ENCODE measurements around the gene RAB6A. TPM values are rescaled to one million over a fixed set of nuclear protein-coding genes. Genes with fewer than 3 reads are reported as not detected.
A peak's percentile ranks its signal among the peaks of the same experiment; 100 is the strongest.

The RAB6A gene
- polyA plus RNA-seq, 4 donors: 97.7 to 139 (median 115) TPM

DNA sequence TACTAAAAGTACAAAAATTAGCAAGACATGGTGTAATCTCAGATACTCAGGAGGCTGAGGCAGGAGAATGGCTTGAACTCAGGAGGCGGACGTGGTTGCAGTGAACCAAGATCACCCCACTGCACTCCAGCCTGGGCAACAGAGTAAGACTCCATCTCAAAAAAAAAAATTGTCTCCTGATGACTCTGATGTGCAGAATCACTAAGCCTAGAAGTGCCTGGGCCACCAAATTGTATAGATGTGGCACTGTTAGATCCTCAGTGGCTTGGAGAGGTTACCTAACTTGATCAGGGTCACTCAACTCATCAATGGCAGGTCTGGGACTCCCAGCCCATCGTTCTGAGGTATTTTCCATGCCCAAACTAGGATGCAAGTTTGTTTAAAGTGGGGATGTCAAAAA is 103.9 kb downstream of the RAB6A start:
- no peak for DNase-seq (ENCODE audit: low read depth in 4 of 4, low spot score in 2 of 4)

DNA sequence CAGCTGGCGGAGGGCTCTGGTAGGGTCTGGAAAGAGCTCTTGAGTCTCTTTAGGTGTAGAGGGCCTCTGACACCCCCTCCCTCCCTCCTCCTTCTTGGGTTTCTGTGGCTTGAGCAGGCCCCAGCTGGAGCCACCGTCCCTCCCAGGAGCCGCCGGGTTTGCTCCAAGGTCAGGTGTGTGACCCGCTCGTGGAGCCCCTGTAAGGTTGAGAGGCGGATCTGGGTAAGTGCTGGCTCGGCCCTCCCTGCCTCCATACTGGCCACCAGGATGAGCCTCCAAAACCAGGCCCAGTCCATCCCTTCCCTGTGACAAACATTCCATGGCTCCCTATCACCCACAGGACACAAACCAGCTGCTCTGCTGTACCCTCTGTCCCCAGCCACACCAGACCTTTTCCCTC is 105.2 kb downstream of the RAB6A start:
- no peak for DNase-seq (ENCODE audit: low read depth in 4 of 4, low spot score in 2 of 4)

DNA sequence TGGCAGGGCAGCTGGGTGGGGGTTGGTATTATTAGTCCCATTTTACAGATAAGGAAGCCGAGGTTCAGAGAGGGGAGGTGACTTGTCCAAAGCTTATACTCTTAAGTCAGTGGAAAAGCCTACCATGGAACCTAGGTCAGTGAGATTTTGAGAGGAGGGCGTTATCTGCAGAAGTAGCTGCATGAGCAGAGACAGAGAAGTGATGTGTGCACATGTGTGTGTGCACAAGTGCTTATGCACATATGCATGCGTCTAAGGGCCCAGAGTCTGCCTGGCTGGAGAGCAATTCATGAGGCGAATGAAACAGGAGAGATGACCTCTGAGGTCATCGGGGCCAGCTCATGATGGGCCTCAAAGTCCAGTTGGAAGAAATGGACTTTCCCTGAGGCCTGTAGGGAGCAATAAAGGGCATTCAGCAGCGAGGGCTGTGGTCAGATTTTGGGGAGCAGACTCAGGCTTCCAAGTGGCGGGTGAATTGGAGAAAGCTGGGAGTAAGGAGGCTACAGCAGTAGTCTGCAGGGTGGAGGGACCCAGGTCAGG is 106.3 kb downstream of the RAB6A start:
- no peak for DNase-seq (ENCODE audit: low read depth in 4 of 4, low spot score in 2 of 4)

DNA sequence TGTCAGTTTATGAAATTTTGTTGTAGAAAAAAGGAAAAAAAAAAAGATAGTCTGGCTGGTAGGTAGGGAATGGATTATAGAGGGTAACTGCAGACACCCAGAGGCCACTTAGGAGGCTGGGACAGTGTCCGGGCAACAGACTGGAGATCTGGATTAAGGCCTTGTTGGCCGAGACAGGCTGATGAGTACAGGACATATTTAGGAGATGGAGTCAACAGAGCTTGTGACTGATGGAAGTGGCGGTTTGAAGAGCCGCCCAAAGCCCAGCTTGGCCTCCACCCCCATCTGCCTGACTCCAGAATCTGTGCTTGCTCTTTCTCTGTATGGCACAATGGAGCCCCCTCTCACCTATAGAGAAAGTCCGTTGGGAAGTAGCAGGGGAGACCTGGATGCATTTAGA is 106.9 kb downstream of the RAB6A start:
- no peak for DNase-seq (ENCODE audit: low read depth in 4 of 4, low spot score in 2 of 4)

DNA sequence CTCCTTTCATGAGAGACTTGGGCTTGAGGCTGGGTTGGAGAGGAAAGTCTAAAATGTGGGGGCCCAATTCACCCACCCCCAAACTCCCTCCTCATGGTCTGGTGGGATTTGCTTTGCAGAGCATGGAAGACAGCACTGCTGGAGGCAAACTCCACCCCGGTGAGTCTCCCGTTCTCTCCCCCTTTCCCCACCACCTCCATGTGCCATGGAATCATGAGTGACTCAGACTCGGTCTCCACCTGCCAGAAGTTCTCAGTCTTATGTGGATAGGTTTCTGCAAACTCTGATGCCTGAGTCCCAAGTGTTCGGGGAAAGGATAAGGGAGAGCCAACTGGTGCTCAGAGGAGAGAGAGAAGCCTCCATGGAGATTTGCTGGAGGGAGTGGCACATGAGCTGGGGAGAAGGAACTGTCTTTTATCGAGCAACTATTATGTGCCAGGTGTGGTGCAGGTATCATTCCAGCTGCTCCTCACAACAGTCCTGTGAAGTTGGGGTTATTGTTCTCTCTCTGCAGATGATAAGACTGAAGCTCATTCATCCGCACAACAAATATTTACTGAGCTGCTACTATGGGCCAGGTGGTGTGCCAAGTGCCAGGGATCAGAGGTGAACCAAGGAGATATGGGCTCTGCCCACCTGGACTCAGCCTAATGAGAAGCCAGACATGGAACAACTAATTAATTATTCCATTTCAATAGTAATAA is 107.9 kb downstream of the RAB6A start:
- no peak for DNase-seq (ENCODE audit: low read depth in 4 of 4, low spot score in 2 of 4)

DNA sequence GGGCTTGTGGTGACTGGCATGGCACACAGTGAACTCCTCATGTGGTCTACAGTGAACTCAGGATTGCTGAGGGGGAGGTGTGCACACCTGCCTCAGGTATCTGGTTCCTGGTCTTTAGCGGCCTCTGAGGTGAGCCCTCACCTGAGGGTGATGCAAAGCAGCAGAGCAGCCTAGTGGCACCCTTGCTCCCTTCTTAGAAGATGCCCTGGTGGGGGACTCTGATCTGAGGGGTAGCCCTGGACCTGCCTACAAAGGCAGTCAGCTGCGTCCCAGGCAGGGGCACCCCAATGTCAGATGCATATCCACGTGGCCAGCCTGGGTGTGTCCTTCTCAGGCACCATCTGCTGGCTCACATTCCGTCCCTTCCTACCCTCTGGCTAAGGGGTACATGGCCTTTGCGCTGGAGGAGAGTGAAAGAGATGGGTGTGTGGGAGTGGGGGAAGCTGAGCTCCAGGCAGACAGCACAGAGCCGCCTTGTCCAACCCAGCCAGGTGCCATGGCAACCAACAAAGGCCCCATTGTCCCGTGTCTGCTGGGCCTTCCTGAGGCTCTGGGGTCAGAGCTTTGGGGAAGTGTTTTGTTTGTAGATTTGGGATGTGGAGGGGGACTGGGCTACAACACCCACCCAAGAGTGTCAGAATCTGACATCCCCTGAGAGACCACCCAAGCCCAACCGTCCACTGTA is 108.7 kb downstream of the RAB6A start:
- DNase-seq (ENCODE audit: low read depth in 4 of 4, low spot score in 2 of 4): no peak

DNA sequence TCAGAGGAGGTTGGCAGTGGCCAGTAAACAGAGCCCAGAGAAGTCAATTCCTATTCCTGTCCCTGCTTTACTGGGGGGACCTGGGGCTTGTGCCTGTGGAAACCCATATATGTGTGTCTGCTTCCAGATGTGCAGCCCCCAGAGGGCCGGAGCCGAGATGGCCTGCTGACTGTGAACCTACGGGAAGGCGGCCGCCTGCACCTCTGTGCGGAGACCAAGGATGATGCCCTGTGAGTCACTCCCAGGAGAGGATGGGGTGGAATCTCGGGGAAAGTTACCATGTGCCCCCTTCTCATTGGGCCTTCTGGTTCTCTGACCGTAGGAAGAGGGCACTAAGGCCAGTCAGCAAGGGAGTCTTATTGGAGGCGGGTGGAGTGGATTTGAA is 109.2 kb downstream of the RAB6A start:
- no peak for DNase-seq (ENCODE audit: low read depth in 4 of 4, low spot score in 2 of 4)

DNA sequence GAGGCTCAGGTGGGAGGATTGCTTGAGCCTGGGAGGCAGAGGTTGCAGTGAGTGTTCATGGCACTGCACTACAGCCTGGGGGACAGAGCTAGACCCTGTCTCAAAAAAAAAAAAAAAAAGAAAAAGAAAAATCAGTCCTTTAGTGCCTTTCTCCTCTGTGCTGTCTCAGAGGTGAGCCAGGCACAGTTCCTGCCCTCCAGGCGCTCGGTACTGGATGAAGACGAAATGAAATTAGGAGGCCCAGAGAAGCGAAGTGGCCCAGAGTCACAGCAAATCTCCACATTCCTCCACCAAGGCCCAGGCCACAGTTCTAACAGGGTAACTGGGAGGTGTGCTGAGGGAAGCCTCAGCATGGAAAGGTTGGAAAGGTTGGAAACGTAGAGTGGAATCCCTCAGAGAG is 109.6 kb downstream of the RAB6A start:
- no peak for DNase-seq (ENCODE audit: low read depth in 4 of 4, low spot score in 2 of 4)

DNA sequence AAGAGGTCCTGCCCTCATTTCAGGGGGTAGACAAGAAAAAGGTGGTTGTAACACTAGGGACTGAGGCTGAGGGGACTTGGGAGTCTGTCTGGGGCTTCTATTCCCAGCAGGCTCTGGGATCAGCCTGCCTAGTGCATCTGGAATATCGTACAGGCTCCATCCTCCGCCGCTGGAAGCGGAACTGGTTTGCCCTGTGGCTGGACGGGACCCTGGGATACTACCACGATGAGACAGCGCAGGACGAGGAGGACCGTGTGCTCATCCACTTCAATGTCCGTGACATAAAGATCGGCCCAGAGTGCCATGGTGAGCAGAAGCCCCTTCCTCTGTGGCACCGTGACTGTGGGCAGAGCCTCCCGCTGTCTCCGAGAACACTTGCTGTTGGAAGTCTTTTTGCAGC is 110.5 kb downstream of the RAB6A start:
- DNase-seq (ENCODE audit: low read depth in 4 of 4, low spot score in 2 of 4): no peak

DNA sequence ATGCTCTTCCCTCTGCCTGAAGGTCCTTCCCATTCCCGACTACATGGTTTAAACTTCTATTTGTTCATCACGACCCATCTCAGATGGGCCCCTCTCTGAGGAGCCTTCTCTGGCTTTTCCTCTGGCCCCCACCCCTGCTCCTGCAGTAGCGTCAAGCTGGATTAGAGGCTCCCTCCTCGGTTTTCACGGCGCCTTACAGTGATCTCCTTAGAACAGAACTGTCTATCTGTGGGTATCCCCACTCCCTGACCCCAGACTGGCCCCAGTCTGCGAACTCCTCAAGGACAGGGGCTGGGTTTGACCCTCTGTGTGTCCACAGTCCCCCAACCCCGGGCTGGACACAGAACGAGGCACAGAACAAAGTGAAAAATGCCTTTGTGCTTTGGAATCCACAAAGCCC is 111.7 kb downstream of the RAB6A start:
- no peak for DNase-seq (ENCODE audit: low read depth in 4 of 4, low spot score in 2 of 4)

DNA sequence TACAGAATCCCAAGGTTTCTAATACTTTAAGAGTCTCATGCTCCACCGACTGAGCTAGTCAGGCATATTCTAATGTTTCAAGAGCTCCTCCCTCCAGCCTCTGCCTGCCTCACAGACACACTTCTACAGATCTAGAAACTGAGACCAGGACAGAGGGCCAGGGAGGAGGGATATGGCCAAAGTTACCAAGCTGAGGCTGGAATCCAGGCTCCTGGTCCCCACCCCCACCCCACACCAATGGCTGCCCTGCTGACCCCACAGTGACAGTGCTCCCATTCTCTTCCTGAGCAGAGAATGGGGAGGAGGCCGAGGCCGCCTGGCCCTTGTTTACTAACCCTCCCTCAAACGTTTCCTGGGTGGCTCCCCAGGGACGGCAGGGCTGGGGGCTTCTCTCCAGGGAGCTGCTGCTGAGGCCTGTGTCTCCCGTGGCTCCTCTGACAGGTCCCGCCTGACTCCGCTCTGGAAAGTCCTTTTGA is 112.3 kb downstream of the RAB6A start:
- no peak for DNase-seq (ENCODE audit: low read depth in 4 of 4, low spot score in 2 of 4)

DNA sequence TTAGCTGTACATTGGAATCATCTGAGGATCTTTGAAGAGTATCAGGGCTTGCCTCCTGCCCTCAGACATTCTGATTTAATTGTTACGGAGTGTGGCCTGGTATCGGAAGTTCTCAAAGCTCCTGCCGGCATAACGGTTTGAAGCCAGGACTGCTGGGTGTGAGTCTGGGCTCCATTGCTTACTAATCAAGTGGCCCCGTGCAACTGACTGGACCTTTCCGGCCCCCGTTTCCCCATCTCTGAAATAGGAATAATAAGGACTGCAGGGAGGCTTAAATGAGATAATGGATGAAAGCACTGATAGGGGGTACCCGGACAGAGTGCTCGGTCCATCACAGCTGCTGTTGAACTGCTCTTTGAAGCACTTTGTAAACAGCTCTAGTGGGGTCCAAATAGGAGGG is 112.8 kb downstream of the RAB6A start:
- no peak for DNase-seq (ENCODE audit: low read depth in 4 of 4, low spot score in 2 of 4)

DNA sequence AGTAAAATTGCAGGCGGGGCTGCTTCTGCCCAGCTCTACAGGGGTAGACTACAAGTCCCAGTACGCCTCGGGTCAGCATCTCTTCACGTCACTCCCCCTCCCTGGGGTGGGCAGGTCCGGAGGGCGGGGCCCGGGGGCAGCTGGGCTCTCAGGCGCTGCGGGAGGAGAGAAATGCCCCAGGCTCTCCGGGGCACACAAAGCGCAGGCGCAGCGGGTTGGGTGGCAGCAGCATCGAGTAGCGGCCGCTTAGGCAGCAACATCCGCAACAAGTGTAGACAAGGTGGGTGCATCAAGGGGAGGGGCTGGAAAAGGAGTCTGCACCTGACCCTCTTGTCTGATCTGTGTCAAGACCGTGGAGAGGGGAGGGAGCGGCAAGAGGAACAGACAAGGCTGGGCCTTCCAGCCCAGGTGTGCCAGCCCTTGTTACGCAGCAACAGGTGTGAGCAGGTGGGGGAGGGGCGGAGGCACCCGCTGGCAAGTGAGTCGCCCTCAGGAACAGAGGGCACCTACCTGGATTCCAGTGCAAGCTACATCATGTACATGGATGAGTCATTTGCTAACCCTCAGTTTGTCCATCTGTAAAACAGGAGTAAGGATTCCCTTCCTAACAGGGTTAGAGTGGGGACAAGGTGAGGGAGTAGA is 113.3 kb downstream of the RAB6A start:
- DNase-seq (ENCODE audit: low read depth in 4 of 4, low spot score in 2 of 4): peak in 3 of 4 donors; percentile 50 to 71 (median 51)

DNA sequence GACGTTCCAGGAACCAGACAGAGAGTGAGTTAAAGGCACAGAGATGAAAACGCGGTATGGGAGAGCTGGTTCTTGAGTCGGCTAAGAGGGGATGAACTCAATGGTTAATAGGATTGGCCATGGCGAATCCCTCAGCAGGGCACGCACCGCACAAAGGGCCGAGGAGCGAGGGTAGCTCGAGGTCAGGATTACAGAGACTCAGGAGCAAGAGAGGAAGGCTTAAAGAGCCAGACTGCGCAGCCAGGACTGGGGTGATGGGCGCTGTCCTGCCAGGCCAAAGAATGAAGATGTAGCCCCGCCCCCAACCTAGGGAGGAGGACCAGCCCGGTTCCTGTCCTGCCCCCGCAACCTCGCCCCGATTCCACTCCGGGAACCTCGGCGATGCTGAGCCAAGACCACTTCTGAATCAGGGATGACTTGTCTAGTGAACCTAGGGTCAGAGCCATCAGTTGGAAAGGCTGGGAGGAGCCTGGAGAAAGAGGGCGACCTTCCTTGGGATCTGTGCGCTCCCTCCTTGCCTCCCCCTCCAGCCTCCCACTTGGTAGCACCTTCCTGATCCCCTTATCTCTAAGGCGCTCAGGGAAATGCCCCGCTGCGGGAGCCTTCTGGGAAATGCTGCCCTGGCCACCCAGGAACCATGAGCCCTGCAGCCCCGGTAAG is 114.8 kb downstream of the RAB6A start, which contains the start of gene PLEKHB1:
PLEKHB1 (plus strand) TSS at position 610 of the 660 bp plus-strand sequence; CDS start at position 638, 28 bp downstream.
- DNase-seq (ENCODE audit: low read depth in 4 of 4, low spot score in 2 of 4): no peak

DNA sequence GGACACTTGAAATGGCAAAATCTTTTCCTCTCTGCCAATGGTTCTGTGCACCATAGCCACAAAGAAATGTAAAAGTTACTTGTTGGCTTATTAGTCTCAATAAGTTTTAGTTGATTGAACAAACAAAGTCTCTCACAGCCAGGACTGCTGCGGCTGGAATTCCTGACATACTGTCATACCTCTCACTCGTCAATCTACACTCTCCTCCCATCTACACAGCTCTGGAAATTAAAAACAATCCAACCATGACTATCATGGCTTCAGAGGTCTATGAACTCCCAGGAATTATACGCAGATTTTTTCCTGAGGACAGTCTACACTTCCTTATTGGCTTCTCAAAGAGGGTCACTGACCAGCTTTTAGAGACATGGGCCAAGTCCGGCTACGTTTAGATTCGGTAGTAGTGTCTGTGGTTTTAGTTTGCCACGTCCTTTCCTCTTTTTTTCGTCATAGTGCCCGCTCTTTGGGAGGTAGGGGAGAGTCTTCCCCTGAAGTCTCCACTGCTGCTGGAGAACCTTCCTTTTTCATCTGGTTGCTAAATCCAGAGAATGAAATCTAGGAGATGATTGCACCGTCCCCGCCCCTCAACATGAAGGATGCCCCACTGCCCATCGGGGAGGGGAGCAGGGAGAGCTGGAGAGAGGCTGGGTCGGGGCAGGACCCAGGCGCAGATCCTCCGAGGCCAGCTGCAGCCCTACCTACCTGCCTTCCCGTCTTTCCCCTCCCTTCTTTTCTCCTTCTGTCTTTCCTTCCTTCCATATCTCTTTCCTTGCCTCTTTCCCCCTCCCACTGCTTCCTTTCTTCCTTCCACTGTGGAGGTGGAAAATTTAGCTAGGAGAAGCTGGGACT is 115.5 kb downstream of the RAB6A start:
- no peak for DNase-seq (ENCODE audit: low read depth in 4 of 4, low spot score in 2 of 4)

DNA sequence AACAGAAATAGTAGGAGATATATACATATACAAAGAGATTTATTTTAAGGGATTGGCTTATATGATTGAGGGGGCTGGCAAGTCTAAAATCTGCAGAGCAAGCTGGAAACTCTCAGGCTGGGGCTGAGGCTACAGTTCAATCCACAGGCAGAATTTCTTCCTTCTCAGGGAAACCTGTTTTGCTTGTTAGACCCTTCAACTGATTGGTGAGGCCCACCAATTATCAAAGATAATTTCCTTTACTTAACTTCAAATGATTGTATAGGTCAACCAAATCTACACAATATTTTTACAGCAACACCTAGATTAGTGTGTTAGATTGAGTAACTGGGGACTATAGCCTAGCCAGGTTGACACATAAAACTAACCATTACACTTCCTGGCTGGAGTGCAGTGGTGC is 119.2 kb downstream of the RAB6A start:
- DNase-seq (ENCODE audit: low read depth in 4 of 4, low spot score in 2 of 4): no peak

DNA sequence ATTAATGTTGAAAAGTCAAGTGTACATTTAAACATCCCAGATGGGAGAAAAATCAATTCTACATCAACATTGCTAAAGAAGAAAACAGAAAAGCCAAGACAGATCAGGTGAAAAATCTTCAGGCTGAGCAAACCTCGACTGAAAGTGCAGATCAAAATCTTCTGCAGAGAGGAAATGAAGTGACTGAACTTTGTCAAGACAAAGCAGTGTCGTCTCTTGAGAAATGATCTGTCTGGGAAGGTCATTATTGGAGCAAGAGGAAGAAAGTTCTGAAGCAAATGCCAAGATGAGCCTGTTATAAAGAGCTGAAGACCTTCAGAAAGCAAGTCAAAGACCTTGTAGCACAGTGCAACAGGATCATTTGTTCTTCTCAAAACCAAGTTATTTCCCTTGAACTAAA is 120.3 kb downstream of the RAB6A start:
- DNase-seq (ENCODE audit: low read depth in 4 of 4, low spot score in 2 of 4): no peak

DNA sequence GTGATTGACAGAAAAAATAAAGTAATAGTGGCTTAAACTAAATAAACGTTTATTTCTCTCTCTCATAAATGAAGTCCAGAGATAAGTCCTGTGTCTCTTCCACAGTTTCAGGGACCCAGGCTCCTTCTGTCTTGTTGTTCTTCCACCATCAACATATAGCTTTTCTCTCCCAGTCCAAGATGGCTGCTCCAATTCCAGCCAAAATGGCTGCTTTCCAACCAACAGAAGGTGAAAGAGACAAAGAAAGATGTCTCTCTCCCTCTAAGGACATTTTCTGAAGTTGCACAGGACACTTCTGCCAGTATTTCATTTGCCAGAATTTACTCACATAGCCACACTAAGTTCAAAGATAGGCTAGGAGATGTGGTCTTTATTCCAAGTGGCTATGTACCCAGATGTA is 123.9 kb downstream of the RAB6A start:
- DNase-seq (ENCODE audit: low read depth in 4 of 4, low spot score in 2 of 4): no peak

DNA sequence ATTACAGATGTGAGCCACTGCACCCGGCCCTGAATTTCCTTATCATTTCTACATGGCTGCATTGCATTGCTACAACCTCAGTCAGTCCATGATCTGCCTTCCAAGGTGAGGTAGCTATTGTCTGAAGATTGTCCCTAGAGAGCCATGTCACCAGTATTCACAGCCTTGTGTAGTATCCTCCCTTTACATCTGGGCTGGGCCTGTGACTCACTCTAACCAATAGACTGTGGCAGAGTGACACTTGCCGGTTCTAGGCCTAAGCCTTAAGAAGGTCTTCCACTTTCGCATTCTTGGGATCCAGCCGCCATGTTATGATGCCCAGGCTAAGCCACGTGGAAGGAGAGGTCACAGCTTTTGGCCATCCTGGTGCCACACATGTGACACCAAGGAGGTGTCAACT is 124.6 kb downstream of the RAB6A start:
- DNase-seq (ENCODE audit: low read depth in 4 of 4, low spot score in 2 of 4): no peak

DNA sequence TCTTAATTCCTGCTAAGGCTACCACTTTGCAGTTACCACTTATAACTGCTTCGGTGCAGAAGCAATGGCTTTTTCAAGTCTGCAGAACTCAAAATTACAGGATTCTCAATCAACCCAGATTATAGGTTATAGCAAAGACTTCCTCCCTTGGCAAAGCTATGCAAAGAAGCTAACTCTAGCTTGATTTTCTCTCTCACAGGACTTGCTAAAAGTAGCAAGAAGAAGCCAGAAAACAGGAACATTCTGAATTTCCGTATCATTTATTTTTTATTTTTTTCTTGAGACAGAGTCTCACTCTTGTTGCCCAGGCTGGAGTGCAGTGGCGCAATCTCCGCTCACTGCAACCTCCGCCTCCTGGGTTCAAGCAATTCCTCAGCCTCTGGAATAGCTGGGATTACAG is 125.2 kb downstream of the RAB6A start:
- no peak for DNase-seq (ENCODE audit: low read depth in 4 of 4, low spot score in 2 of 4)
